D721Med (cell line): ENCODE measurements around the gene LIN7B.
A peak's percentile ranks its signal among the peaks of the same experiment; 100 is the strongest.

Experiments used
- DNase-seq: peaks from one replicate; pipeline ENCODE4 v3.0.0; 2011; ENCODE audit warnings: low spot score; ENCODE audit not compliant: insufficient read length
- FAIRE-seq: peaks from 2 replicates; lab custom pipeline; 2011; peaks lifted over from hg19 to GRCh38; lab: Jason Lieb, UNC
- CTCF ChIP-seq: IDR thresholded peaks from 2 replicates; pipeline ENCODE4 v1.5.1; 2012; ENCODE audit warnings: mild to moderate bottlenecking, control low read depth; ENCODE audit not compliant: insufficient read depth; ENCODE audit errors: missing control alignments

LIN7B gene

GRCh38 chr19:49155005-49155819 is 41.0 kb downstream of the LIN7B start, which contains the start of gene HRC:
TSS of gene HRC (minus strand) at chr19:49155396. CDS start at chr19:49155237, 159 bp downstream.
- TF ChIP-seq CTCF: no peak
- DNase-seq: no peak
- no peak for FAIRE-seq

- TF ChIP-seq CTCF: no peak
- DNase-seq (no peak), FAIRE-seq (no peak)
Observed at GRCh38 chr19:49155820-49156346, 41.7 kb downstream of the LIN7B start.

- FAIRE-seq: no peak
- peak; percentile 93 for DNase-seq
- no peak for TF ChIP-seq CTCF
Observed at GRCh38 chr19:49157445-49158224, 43.5 kb downstream of the LIN7B start, which contains the start of gene TRPM4. TSS of gene TRPM4 (plus strand) at chr19:49157792. CDS start at chr19:49157867, 75 bp downstream.

- FAIRE-seq (no peak), DNase-seq (no peak)
- no peak for TF ChIP-seq CTCF
Observed at GRCh38 chr19:49160450-49161189, 46.5 kb downstream of the LIN7B start.

GRCh38 chr19:49161987-49162386 is 47.8 kb downstream of the LIN7B start:
- FAIRE-seq (no peak), DNase-seq (no peak)
- TF ChIP-seq CTCF: no peak

GRCh38 chr19:49165111-49165750 is 51.1 kb downstream of the LIN7B start:
- no peak for DNase-seq
- no peak for TF ChIP-seq CTCF

More at GRCh38 chr19:49165111-49165750, 51.1 kb downstream of the LIN7B start:
- FAIRE-seq: no peak
